BLaER1 treated with 17β-estradiol and CSF1 and Interleukin-3, amounts not matched to agents 10 nM and 100 nM (cell line): ENCODE data around the gene NFIX.
"Not testable (repeated sequence)": the region's sequence is repeated elsewhere in the genome, so short reads cannot be mapped to it uniquely, and the experiment has no call there.

ENCODE experiments used
- H3K27ac ChIP-seq, 11 experiments: shearing (Covaris generic); formaldehyde crosslinking; 2 replicates each; pipeline ENCODE4 v1.8.1; 2022
- H3K27me3 ChIP-seq, 11 experiments: shearing (Covaris generic); formaldehyde crosslinking; 2 replicates each; pipeline ENCODE4 v1.8.1; 2022
- H3K36me3 ChIP-seq, 11 experiments: shearing (Covaris generic); formaldehyde crosslinking; 2 replicates each; pipeline ENCODE4 v1.8.1; 2022
- H3K4me1 ChIP-seq, 10 experiments: shearing (Covaris generic); formaldehyde crosslinking; 2 replicates each; pipeline ENCODE4 v1.8.1; 2022
- H3K4me2 ChIP-seq, 11 experiments: shearing (Covaris generic); formaldehyde crosslinking; 2 replicates each; pipeline ENCODE4 v1.8.1; 2022
- H3K4me3 ChIP-seq, 10 experiments: shearing (Covaris generic); formaldehyde crosslinking; 2 replicates each; pipeline ENCODE4 v1.8.1; 2022
- H3K9ac ChIP-seq, 11 experiments: shearing (Covaris generic); formaldehyde crosslinking; 2 replicates each; pipeline ENCODE4 v1.8.1; 2022
- H3K9me3 ChIP-seq, 11 experiments: shearing (Covaris generic); formaldehyde crosslinking; replicated peaks in 1 of 11; 2 replicates each; pipeline ENCODE4 v1.8.1; 2022
- H4K20me1 ChIP-seq, 11 experiments: shearing (Covaris generic); formaldehyde crosslinking; 2 replicates each; pipeline ENCODE4 v1.8.1; 2022
- Cebpa-rat ChIP-seq, 11 experiments: shearing (Covaris generic); IDR thresholded peaks; 2 replicates each; pipeline ENCODE4 v1.8.1; 2022

NFIX gene

GRCh38 chr19:12955996-12956395 lies 39.3 kb upstream of the NFIX start:
- H3K4me1 ChIP-seq: peaks cover 49 to 63% (median 60%) of the 10 kb centered on the region in 10 experiments
- H3K4me2 ChIP-seq: peak overlapping the region; percentile 82 to 98 (median 95)
- H3K27me3 ChIP-seq: no peaks in the 10 kb centered on the region
- H3K9me3 ChIP-seq: no peaks in the 10 kb centered on the region
- TF ChIP-seq Cebpa-rat (IDR thresholded peaks at IDR 0.05): no peak
- peak overlapping the region; percentile 76 to 97 (median 86) for H3K4me3 ChIP-seq
- peak overlapping the region in 10 of 11 experiments; percentile 83 to 98 (median 92); a peak in 18 of 22 replicates for H3K27ac ChIP-seq
- peak overlapping the region; percentile 85 to 98 (median 93) for H3K9ac ChIP-seq
- peaks cover 9 to 56% (median 48%) of the 10 kb centered on the region in 11 experiments; a peak in 19 of 22 replicates for H4K20me1 ChIP-seq
- H3K36me3 ChIP-seq: peaks cover 36 to 49% (median 44%) of the 10 kb centered on the region in 11 experiments

GRCh38 chr19:12956446-12957388 lies 38.6 kb upstream of the NFIX start, which contains the start of gene GADD45GIP1:
Gene GADD45GIP1 (minus strand): TSS chr19:12957223. CDS start chr19:12957212, 11 bp downstream.
- Histone ChIP-seq H3K9ac (peak within 1 kb of the TSS; percentile 85 to 98 (median 93)), H4K20me1 (peaks cover 9 to 49% (median 41%) of the 10 kb centered on the region in 11 experiments; a peak in 19 of 22 replicates), H3K36me3 (peaks cover 29 to 41% (median 36%) of the 10 kb centered on the region in 11 experiments), H3K4me3 (peak within 1 kb of the TSS; percentile 76 to 97 (median 86)), H3K4me2 (peak within 1 kb of the TSS; percentile 82 to 98 (median 95)), H3K9me3 (no peaks in the 10 kb centered on the region), H3K27ac (peak within 1 kb of the TSS; percentile 83 to 98 (median 92)), H3K27me3 (no peaks in the 10 kb centered on the region), H3K4me1 (peaks cover 49 to 57% (median 54%) of the 10 kb centered on the region in 10 experiments)
- TF ChIP-seq Cebpa-rat (IDR thresholded peaks at IDR 0.05): no peak

GRCh38 chr19:12957389-12957952 lies 37.8 kb upstream of the NFIX start:
- peak overlapping the region; percentile 82 to 98 (median 95) for H3K4me2 ChIP-seq
- not testable (repeated sequence) for H3K9me3 ChIP-seq, H3K27me3 ChIP-seq
- H3K4me3 ChIP-seq: peak overlapping the region; percentile 76 to 97 (median 86)
- H4K20me1 ChIP-seq: peaks cover 8 to 42% (median 33%) of the 10 kb centered on the region in 11 experiments; a peak in 19 of 22 replicates
- peaks cover 45 to 49% (median 47%) of the 10 kb centered on the region in 10 experiments for H3K4me1 ChIP-seq
- H3K9ac ChIP-seq: peak overlapping the region; percentile 85 to 98 (median 93)
- peaks cover 22 to 34% (median 29%) of the 10 kb centered on the region in 11 experiments for H3K36me3 ChIP-seq
- peak overlapping the region; percentile 83 to 98 (median 92) for H3K27ac ChIP-seq

GRCh38 chr19:12959481-12959880 lies 35.8 kb upstream of the NFIX start:
- H3K4me3 ChIP-seq: no peak overlapping the region
- H3K9me3 ChIP-seq: no peaks in the 10 kb centered on the region
- peaks cover 25 to 29% (median 28%) of the 10 kb centered on the region in 10 experiments for H3K4me1 ChIP-seq
- H3K36me3 ChIP-seq: peaks cover 4 to 14% (median 9%) of the 10 kb centered on the region in 11 experiments; a peak in 20 of 22 replicates
- H3K27ac ChIP-seq: no peak overlapping the region
- H3K4me2 ChIP-seq: no peak overlapping the region
- no peaks in the 10 kb centered on the region for H3K27me3 ChIP-seq
- TF ChIP-seq Cebpa-rat (IDR thresholded peaks at IDR 0.05): no peak
- H4K20me1 ChIP-seq: peaks cover 0 to 22% (median 14%) of the 10 kb centered on the region in 11 experiments; a peak in 16 of 22 replicates
- no peak overlapping the region for H3K9ac ChIP-seq

GRCh38 chr19:12965017-12965811 lies 30.1 kb upstream of the NFIX start:
- Histone ChIP-seq H3K27me3 (no peaks in the 10 kb centered on the region), H3K27ac (peak overlapping the region in 9 of 11 experiments; percentile 34 to 68 (median 58); a peak in 14 of 22 replicates), H3K9me3 (no peaks in the 10 kb centered on the region), H4K20me1 (no peaks in the 10 kb centered on the region), H3K4me1 (peaks cover 0 to 18% (median 11%) of the 10 kb centered on the region in 10 experiments; a peak in 12 of 20 replicates), H3K9ac (peak overlapping the region in 10 of 11 experiments; percentile 38 to 76 (median 70); a peak in 19 of 22 replicates), H3K4me2 (peak overlapping the region; percentile 79 to 99 (median 89)), H3K36me3 (no peaks in the 10 kb centered on the region), H3K4me3 (peak overlapping the region; percentile 39 to 68 (median 54); a peak in 18 of 20 replicates)
- TF ChIP-seq Cebpa-rat (IDR thresholded peaks at IDR 0.05): no peak

GRCh38 chr19:12965812-12966135 lies 29.5 kb upstream of the NFIX start:
- peak overlapping the region in 3 of 11 experiments; percentile 46 to 61 (median 55); a peak in 3 of 22 replicates for H3K27ac ChIP-seq
- peak overlapping the region in 8 of 11 experiments; percentile 64 to 76 (median 72); a peak in 13 of 22 replicates for H3K9ac ChIP-seq
- no peaks in the 10 kb centered on the region for H3K27me3 ChIP-seq
- H3K9me3 ChIP-seq: no peaks in the 10 kb centered on the region
- peak overlapping the region in 6 of 10 experiments; percentile 46 to 68 (median 55); a peak in 6 of 20 replicates for H3K4me3 ChIP-seq
- no peak for TF ChIP-seq Cebpa-rat (IDR thresholded peaks at IDR 0.05)
- H3K4me2 ChIP-seq: peak overlapping the region; percentile 79 to 99 (median 89)
- H3K4me1 ChIP-seq: peaks cover 0 to 18% (median 11%) of the 10 kb centered on the region in 10 experiments; a peak in 12 of 20 replicates
- H4K20me1 ChIP-seq: no peaks in the 10 kb centered on the region
- no peaks in the 10 kb centered on the region for H3K36me3 ChIP-seq

GRCh38 chr19:12967907-12968306 lies 27.4 kb upstream of the NFIX start:
- Histone ChIP-seq H3K9me3 (no peaks in the 10 kb centered on the region), H3K4me2 (no peak overlapping the region), H3K27me3 (no peaks in the 10 kb centered on the region), H3K36me3 (no peaks in the 10 kb centered on the region), H3K27ac (no peak overlapping the region), H3K4me1 (peaks cover 0 to 18% (median 11%) of the 10 kb centered on the region in 10 experiments; a peak in 12 of 20 replicates), H3K9ac (no peak overlapping the region), H3K4me3 (no peak overlapping the region), H4K20me1 (no peaks in the 10 kb centered on the region)
- no peak for TF ChIP-seq Cebpa-rat (IDR thresholded peaks at IDR 0.05)

- TF ChIP-seq Cebpa-rat (IDR thresholded peaks at IDR 0.05): no peak
- Histone ChIP-seq H4K20me1 (no peaks in the 10 kb centered on the region), H3K27ac (peak within 1 kb of the TSS in 3 of 11 experiments; percentile 9 to 33 (median 20); a peak in 3 of 22 replicates), H3K4me1 (peaks cover 14 to 31% (median 26%) of the 10 kb centered on the region in 10 experiments), H3K36me3 (no peaks in the 10 kb centered on the region), H3K9me3 (no peaks in the 10 kb centered on the region), H3K27me3 (no peaks in the 10 kb centered on the region), H3K4me3 (no peak within 1 kb of the TSS), H3K9ac (peak within 1 kb of the TSS in 2 of 11 experiments; percentile 28 to 30; a peak in 3 of 22 replicates), H3K4me2 (no peak within 1 kb of the TSS; a peak in 1 of 22 replicates)
These were observed 25.8 kb upstream of the NFIX start, which contains the start of gene DAND5 for GRCh38 chr19:12969292-12969988. Gene DAND5 (plus strand): TSS chr19:12969576. CDS start chr19:12969661, 85 bp downstream.
